K562 (cell line): ENCODE measurements around the gene CRYBG2. TPM values are rescaled to one million over a fixed set of nuclear protein-coding genes. Genes with fewer than 3 reads are reported as not detected.

Source experiments
- ATAC-seq: fragments of 200-7000 bp; cut with Tn5 transposase; 3 replicates; pipeline ENCODE4 v1.9.1; 2020; ENCODE audit warnings: moderate library complexity
- BruUV-seq: library from RNA; stranded (reverse); fragments of 400-500 nt; replicated peaks from 2 replicates; lab custom pipeline; 2021; lab: Mats Ljungman, UMichigan
- CTCF ChIA-PET: fragments of 300-600 bp; formaldehyde crosslinking; extraction: SDS; loops from one replicate; lab custom pipeline; 2021; ENCODE audit warnings: low intra/inter-chr PET ratio; lab: Yijun Ruan, JAX
- POLR2A ChIA-PET: fragments of 300-600, 350-650 bp; sonication (Branson Sonifier 250); formaldehyde crosslinking; extraction: SDS; loops from one replicate; lab custom pipeline; 2021; ENCODE audit warnings: antibody characterized with exemption, inconsistent platforms; lab: Yijun Ruan, JAX
- DNase-seq, 4 experiments: peaks; one replicate each; pipeline versions ENCODE4 v3.0.0 to v3.0.0-alpha.2; 2011 to 2018; ENCODE audit warnings: low spot score in 3 of 4, mixed read lengths in 3 of 4; ENCODE audit errors: extremely low read depth in 1 of 4
- FAIRE-seq: peaks from 2 replicates; lab custom pipeline; 2011; peaks lifted over from hg19 to GRCh38; lab: Jason Lieb, UNC
- H2AFZ ChIP-seq: 2 replicates; pipeline ENCODE4 v1.6.0; 2011; ENCODE audit warnings: low read depth, low read length, control low read depth, inconsistent platforms
- H3K27ac ChIP-seq: fragments of 200-600 bp; 3 replicates; pipeline ENCODE4 v1.8.0; 2011; ENCODE audit warnings: low read depth, mild to moderate bottlenecking, control low read depth, inconsistent platforms, low read length, moderate library complexity, mixed read lengths; ENCODE audit errors: extremely low read depth
- H3K27me3 ChIP-seq, 2 experiments: fragments of 300-600 bp in 1 of 2; 2 replicates in 1 of 2; 3 replicates in 1 of 2; pipeline versions ENCODE4 v1.6.0 to v1.8.0; 2011; ENCODE audit warnings: inconsistent platforms in 2 of 2, low read length in 2 of 2, mild to moderate bottlenecking in 1 of 2, mixed read lengths in 1 of 2, moderate library complexity in 1 of 2; ENCODE audit not compliant: control insufficient read depth in 2 of 2, insufficient read depth in 2 of 2
- H3K36me3 ChIP-seq: fragments of 300-600 bp; 3 replicates; pipeline ENCODE4 v1.8.0; 2011; ENCODE audit warnings: mild to moderate bottlenecking, low read length, inconsistent platforms; ENCODE audit not compliant: control insufficient read depth, insufficient read depth
- H3K4me1 ChIP-seq, 2 experiments: fragments of 200-600 bp in 1 of 2; replicated peaks in 1 of 2; 2 replicates in 1 of 2; 3 replicates in 1 of 2; pipeline versions ENCODE4 v1.5.1 to v1.8.0; 2011; ENCODE audit warnings: inconsistent platforms in 2 of 2, low read length in 2 of 2, mild to moderate bottlenecking in 1 of 2, mixed read lengths in 1 of 2, moderate library complexity in 1 of 2; ENCODE audit not compliant: control insufficient read depth in 2 of 2, insufficient read depth in 2 of 2
- H3K4me2 ChIP-seq: 2 replicates; pipeline ENCODE4 v1.6.1; 2011; ENCODE audit warnings: low read length, control low read depth, inconsistent platforms, mixed read lengths; ENCODE audit not compliant: insufficient read depth
- H3K4me3 ChIP-seq: fragments of 200-600 bp; sonication (generic), shearing (Covaris generic); 2 replicates; pipeline ENCODE4 v1.5.1; 2016; ENCODE audit warnings: control low read depth, inconsistent platforms
- H3K79me2 ChIP-seq: fragments of 200-600 bp; 3 replicates; pipeline ENCODE4 v1.8.0; 2011; ENCODE audit warnings: low read length, inconsistent platforms; ENCODE audit not compliant: control insufficient read depth, insufficient read depth
- H3K9ac ChIP-seq, 2 experiments: 2 replicates each; pipeline versions ENCODE4 v1.6.0 to v1.6.1; 2011; ENCODE audit warnings: low read depth in 2 of 2, low read length in 2 of 2, control low read depth in 1 of 2, inconsistent platforms in 1 of 2, mild to moderate bottlenecking in 1 of 2, mixed read lengths in 1 of 2; ENCODE audit not compliant: insufficient read depth in 1 of 2
- H3K9me1 ChIP-seq: one replicate; pipeline ENCODE4 v1.6.0; 2011; ENCODE audit warnings: inconsistent platforms, mild to moderate bottlenecking, low read length, moderate library complexity; ENCODE audit not compliant: control insufficient read depth, insufficient read depth
- H3K9me3 ChIP-seq: replicated peaks from 2 replicates; pipeline ENCODE4 v1.5.1; 2011; ENCODE audit warnings: low read depth, low read length, inconsistent platforms; ENCODE audit not compliant: control insufficient read depth, insufficient read depth
- H4K20me1 ChIP-seq: replicated peaks from 2 replicates; pipeline ENCODE4 v1.6.1; 2011; ENCODE audit warnings: low read length, inconsistent platforms, mixed read lengths; ENCODE audit not compliant: control insufficient read depth, insufficient read depth
- BRCA1 ChIP-seq, 2 experiments: fragments of 450-650 bp in 1 of 2; sonication (generic) in 1 of 2; formaldehyde crosslinking in 1 of 2; IDR thresholded peaks; 2 replicates each; pipeline versions ENCODE4 v1.5.0 to v1.6.1; 2017 to 2020; ENCODE audit warnings: mild to moderate bottlenecking in 1 of 2, missing genetic modification reagents in 1 of 2
- FOXK1 ChIP-seq: sonication (generic); formaldehyde crosslinking; IDR thresholded peaks from 2 replicates; pipeline ENCODE4 v1.8.0; 2022; ENCODE audit warnings: missing genetic modification reagents, mild to moderate bottlenecking, borderline replicate concordance
- HMG20A ChIP-seq: fragments of 450-650 bp; formaldehyde crosslinking; conservative IDR thresholded peaks from 2 replicates; pipeline ENCODE4 v1.4.0; 2020; ENCODE audit warnings: mild to moderate bottlenecking, mixed read lengths
- KLF1 ChIP-seq: fragments of 450-650 bp; IDR thresholded peaks from 2 replicates; pipeline ENCODE4 v1.6.1; 2016; ENCODE audit warnings: missing genetic modification characterization, missing compliant biosample characterization
- NR2C1 ChIP-seq, 2 experiments: fragments of 450-650 bp; IDR thresholded peaks; 2 replicates each; pipeline ENCODE4 v1.6.1; 2017; ENCODE audit warnings: mild to moderate bottlenecking in 2 of 2, antibody characterized with exemption in 1 of 2, inconsistent platforms in 1 of 2, missing compliant biosample characterization in 1 of 2, missing genetic modification characterization in 1 of 2
- PHF20 ChIP-seq: fragments of 450-650 bp; IDR thresholded peaks from 2 replicates; pipeline ENCODE4 v1.6.1; 2018; ENCODE audit not compliant: partially characterized antibody
- SETDB1 ChIP-seq: IDR thresholded peaks from one replicate; pipeline ENCODE4 v1.6.1; 2012; ENCODE audit warnings: low read length, control low read depth, inconsistent platforms
- TAF9B ChIP-seq: fragments of 450-650 bp; IDR thresholded peaks from 2 replicates; pipeline ENCODE4 v1.6.1; 2018; ENCODE audit warnings: mild to moderate bottlenecking; ENCODE audit not compliant: partially characterized antibody
- THRAP3 ChIP-seq: fragments of 450-650 bp; IDR thresholded peaks from 2 replicates; pipeline ENCODE4 v1.6.1; 2016; ENCODE audit warnings: mild to moderate bottlenecking, inconsistent platforms, borderline replicate concordance
- ZFP1 ChIP-seq: fragments of 450-650 bp; formaldehyde crosslinking; IDR thresholded peaks from 2 replicates; pipeline ENCODE4 v1.4.0; 2020; ENCODE audit warnings: mild to moderate bottlenecking, mixed read lengths
- ZNF12 ChIP-seq: sonication (generic); formaldehyde crosslinking; IDR thresholded peaks from 2 replicates; pipeline ENCODE4 v1.4.0; 2020; ENCODE audit warnings: mild to moderate bottlenecking, missing genetic modification reagents
- ZNF121 ChIP-seq: sonication (generic); formaldehyde crosslinking; conservative IDR thresholded peaks from 2 replicates; pipeline ENCODE4 v1.8.0; 2022; ENCODE audit warnings: missing genetic modification reagents
- ZNF408 ChIP-seq: fragments of 250-450 bp; sonication (Bioruptor Pico); IDR thresholded peaks from 2 replicates; pipeline ENCODE4 v1.4.0; 2020; ENCODE audit warnings: low read depth, mild to moderate bottlenecking, moderate library complexity
- WGBS: fragments of 100-300 bp; shearing (Covaris generic); methylation state at CpG from one replicate; pipeline ENCODE4 v1.1.6; 2016; ENCODE audit warnings: low coverage, mixed read lengths; ENCODE audit not compliant: insufficient coverage; ENCODE audit errors: missing lambda C conversion rate; 5-methylcytosine and 5-hydroxymethylcytosine counted together
- in situ Hi-C: fragments of 300-500 bp; cut with MboI; formaldehyde crosslinking; loops from 4 replicates; pipeline ENCODE4 v1.15.0; 2018; ENCODE audit warnings: inconsistent platforms, mixed read lengths
- intact Hi-C: fragments of 100-400 bp; cut with micrococcal nuclease; formaldehyde crosslinking; loops from 2 replicates; pipeline ENCODE4 v1.14.2; 2022
- polyA plus RNA-seq, 8 experiments: library from polyadenylated mRNA; depleted of rRNA in 4 of 8; stranded (reverse) in 5 of 8; unstranded in 3 of 8; fragments of >200 nt; fragmentation: Nextera tagmentation in 2 of 8; fragmentation: Illumina TruSeq in 1 of 8; extraction: Ambion mirVana in 2 of 8; extraction: Trizol in 1 of 8; gene quantifications; 2 replicates each; pipeline versions ENCODE4 v1.2.1 to v1.2.3, GENCODE V29; 2011 to 2014; ENCODE audit warnings: inconsistent platforms in 1 of 8, missing spikeins in 1 of 8
- total RNA-seq, 7 experiments: library from RNA; depleted of rRNA in 6 of 7; stranded (reverse); fragments of >200 nt in 6 of 7; fragmentation: Illumina TruSeq in 2 of 7; extraction: Trizol in 2 of 7; gene quantifications; 2 replicates each; pipeline versions ENCODE4 v1.2.1 to v1.2.3, GENCODE V29; 2011 to 2021; ENCODE audit warnings: low replicate concordance in 1 of 7

The CRYBG2 gene
- total and polyA plus RNA-seq, 9 of the 15 experiments (the other 6 are each of a cell fraction or from before 2014, with no cell fraction given): 0.39 to 8.5 (median 3.7) TPM

DNA sequence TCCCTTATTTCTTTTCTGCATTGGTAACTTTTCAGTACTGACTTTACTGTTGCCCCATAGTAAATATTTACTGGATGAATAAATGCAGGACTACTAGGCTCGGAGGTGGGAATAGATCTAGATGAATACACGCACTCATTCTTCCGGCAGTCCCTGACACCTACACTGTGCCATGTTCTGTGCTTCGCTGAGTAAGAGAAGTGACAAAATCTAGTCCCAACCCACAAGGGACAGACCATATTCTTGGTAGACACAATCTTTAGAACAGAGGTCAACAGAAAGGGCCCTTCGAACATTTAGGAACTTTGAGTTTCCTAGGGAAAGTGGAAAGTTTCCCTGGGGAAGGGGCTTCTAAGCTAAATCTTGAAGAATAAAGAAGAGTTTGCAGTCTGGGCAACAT lies 39.4 kb downstream of the CRYBG2 start:
- Histone ChIP-seq H3K9me3 (no peaks in the 10 kb centered on the region), H3K4me3 (no peak overlapping the region), H3K4me1 (peaks cover 36 to 47% of the 10 kb centered on the region in 2 experiments), H3K36me3 (no peaks in the 10 kb centered on the region), H2AFZ (no peak overlapping the region), H4K20me1 (no peaks in the 10 kb centered on the region), H3K79me2 (peaks cover 2% of the 10 kb centered on the region; the same call in 1 of the 3 replicates), H3K9ac (no peak overlapping the region), H3K9me1 (no peaks in the 10 kb centered on the region), H3K27ac (no peak overlapping the region), H3K27me3 (no peaks in the 10 kb centered on the region), H3K4me2 (no peak overlapping the region)
- FAIRE-seq: no peak
- no peak for DNase-seq
- WGBS: 67% methylated on average over 5 of the region's 5 CpGs
- ChIA-PET POLR2A (interaction anchor here (0.7 to 1.6 kb wide), 5 partner anchors 9 to 29 kb away, joined by 3 to 9 read pairs (median 5); no protein-coding TSS in a partner anchor), CTCF (no interaction called here)
- ATAC-seq: no peak
- TF ChIP-seq BRCA1 (IDR thresholded peaks at IDR 0.05): no peak
- TF ChIP-seq BRCA1 (CRISPR knock-in tag; IDR thresholded peaks at IDR 0.05): no peak
- no peak for TF ChIP-seq ZFP1 (CRISPR knock-in tag)
- TF ChIP-seq FOXK1 (CRISPR knock-in tag): no peak
- no peak for TF ChIP-seq SETDB1
- TF ChIP-seq KLF1 (tag): no peak
- TF ChIP-seq ZNF12: no peak
- no peak for TF ChIP-seq THRAP3
- TF ChIP-seq ZNF121: no peak
- no peak for TF ChIP-seq PHF20
- no peak for TF ChIP-seq HMG20A
- no peak for TF ChIP-seq TAF9B
- no peak for TF ChIP-seq NR2C1 (IDR thresholded peaks at IDR 0.05)
- TF ChIP-seq NR2C1 (tag; IDR thresholded peaks at IDR 0.05): no peak
- TF ChIP-seq ZNF408: no peak
- BruUV-seq: no TSS peak
- in situ Hi-C loops (no loop called here), intact Hi-C loops (no loop called here)
